ENCODE data around the gene WDR13.
"Not testable (repeated sequence)": the region's sequence is repeated elsewhere in the genome, so short reads cannot be mapped to it uniquely, and the experiment has no call there.

WDR13 gene

GRCh38 chrX:48597353-48598264 is at the start of gene WDR13:
WDR13 (plus strand) TSS chrX:48597492; CDS start chrX:48597997, 505 bp downstream.
- DNase-seq: peak; percentile 75 to 81

GRCh38 chrX:48548871-48549270 is 48.4 kb upstream of the WDR13 start:
- DNase-seq: no peak

GRCh38 chrX:48555731-48556325 is 41.5 kb upstream of the WDR13 start:
- DNase-seq: not testable (repeated sequence)

GRCh38 chrX:48558271-48558670 is 39.0 kb upstream of the WDR13 start:
- DNase-seq: no peak

- no peak for DNase-seq
Observed at GRCh38 chrX:48559636-48560035, 37.7 kb upstream of the WDR13 start.

- no peak for DNase-seq
Observed at GRCh38 chrX:48560056-48560455, 37.2 kb upstream of the WDR13 start.

- no peak for DNase-seq
Observed at GRCh38 chrX:48560681-48561080, 36.6 kb upstream of the WDR13 start.

GRCh38 chrX:48569958-48570357 is 27.3 kb upstream of the WDR13 start:
- no peak for DNase-seq

- no peak for DNase-seq
Observed at GRCh38 chrX:48573690-48574269, 23.5 kb upstream of the WDR13 start.

- DNase-seq: peak; percentile 86 to 91
Observed at GRCh38 chrX:48574270-48575266, 22.7 kb upstream of the WDR13 start, which contains the start of gene RBM3. RBM3 (plus strand) TSS chrX:48574484; CDS start chrX:48575181, 697 bp downstream.

GRCh38 chrX:48575642-48576041 is 21.6 kb upstream of the WDR13 start:
- DNase-seq: no peak

- DNase-seq: no peak
Observed at GRCh38 chrX:48576108-48576507, 21.2 kb upstream of the WDR13 start.

- no peak for DNase-seq
Observed at GRCh38 chrX:48578661-48579128, 18.6 kb upstream of the WDR13 start.

GRCh38 chrX:48579259-48579658 is 18.0 kb upstream of the WDR13 start:
- DNase-seq: no peak

GRCh38 chrX:48580662-48581061 is 16.6 kb upstream of the WDR13 start:
- no peak for DNase-seq

- DNase-seq: no peak
Observed at GRCh38 chrX:48584698-48585097, 12.6 kb upstream of the WDR13 start.

- no peak for DNase-seq
Observed at GRCh38 chrX:48589482-48590162, 7.7 kb upstream of the WDR13 start.

GRCh38 chrX:48590203-48591103 is 6.8 kb upstream of the WDR13 start:
- no peak for DNase-seq

- DNase-seq: no peak
Observed at GRCh38 chrX:48591255-48591791, 6.0 kb upstream of the WDR13 start.

- DNase-seq: no peak
Observed at GRCh38 chrX:48592971-48593370, 4.3 kb upstream of the WDR13 start.
